ENCODE measurements around the gene LIN37. TPM values are rescaled to one million over a fixed set of nuclear protein-coding genes. Genes with fewer than 3 reads are reported as not detected.

The LIN37 gene
- total and polyA plus RNA-seq, 2 experiments from 2014 or later: 4.3 to 6.8 TPM

DNA sequence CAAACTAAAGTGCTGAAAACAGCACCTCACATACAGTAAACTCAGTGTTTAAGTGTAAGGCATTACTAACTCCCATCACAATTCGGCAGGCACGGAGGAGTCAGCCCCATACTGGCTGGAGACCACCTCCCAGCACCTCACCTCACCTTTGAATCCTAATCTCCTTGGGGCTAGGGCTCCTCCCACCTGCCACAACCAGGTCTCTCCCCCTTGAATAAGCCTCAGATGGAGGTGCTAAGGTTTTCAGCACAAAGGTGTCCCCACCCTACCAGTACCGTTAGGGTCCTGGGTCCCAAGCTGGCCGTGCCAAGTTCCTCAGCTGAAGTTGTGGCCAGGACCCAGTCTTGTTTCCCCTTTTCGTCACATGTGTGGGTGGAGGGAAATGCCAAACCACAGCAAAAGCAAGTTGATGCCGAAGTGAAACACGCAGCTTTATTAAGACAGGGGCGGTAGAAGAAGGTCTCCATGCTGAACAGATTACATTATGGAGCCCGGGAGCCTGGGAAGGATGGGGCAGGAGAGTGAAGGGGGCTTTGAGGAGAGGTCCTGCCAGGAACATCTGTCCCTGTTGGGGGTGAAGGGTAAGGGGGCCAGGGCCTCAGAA lies 6.2 kb upstream of the LIN37 start, which contains the start of gene IGFLR1:
Gene IGFLR1, minus strand, starts transcription at position 332 of the 604 bp plus-strand sequence. CDS start 1,272 bp downstream, outside the sequence.
- no peak for ATAC-seq
- Histone ChIP-seq H3K79me2 (replicated peaks; ENCODE audit: insufficient read depth) (peaks cover 14% of the 10 kb centered on the region), H3K27ac (ENCODE audit: low read depth) (peak within 1 kb of the TSS; percentile 96; the same call in 1 of the 2 replicates), H3K4me3 (peak within 1 kb of the TSS; percentile 96), H3K4me1 (ENCODE audit: insufficient read depth) (peaks cover 14% of the 10 kb centered on the region; the same call in 1 of the 2 replicates), H3K27me3 (ENCODE audit: insufficient read depth) (no peaks in the 10 kb centered on the region), H3F3A (replicated peaks; ENCODE audit: low read depth) (peaks cover 10% of the 10 kb centered on the region), H3K36me3 (ENCODE audit: insufficient read depth) (peaks cover under 1% of the 10 kb centered on the region; the same call in 1 of the 2 replicates), H3K4me2 (peak within 1 kb of the TSS; percentile 91), H4K20me1 (replicated peaks; ENCODE audit: insufficient read depth) (no peaks in the 10 kb centered on the region), H2AFZ (no peak within 1 kb of the TSS), H3K9me2 (ENCODE audit: insufficient read depth) (no peaks in the 10 kb centered on the region)
- no peaks in the 10 kb centered on the region; the same call in 2 of the 3 replicates for H3K9me3 Mint-ChIP-seq
- TF ChIP-seq, protein P1, sequence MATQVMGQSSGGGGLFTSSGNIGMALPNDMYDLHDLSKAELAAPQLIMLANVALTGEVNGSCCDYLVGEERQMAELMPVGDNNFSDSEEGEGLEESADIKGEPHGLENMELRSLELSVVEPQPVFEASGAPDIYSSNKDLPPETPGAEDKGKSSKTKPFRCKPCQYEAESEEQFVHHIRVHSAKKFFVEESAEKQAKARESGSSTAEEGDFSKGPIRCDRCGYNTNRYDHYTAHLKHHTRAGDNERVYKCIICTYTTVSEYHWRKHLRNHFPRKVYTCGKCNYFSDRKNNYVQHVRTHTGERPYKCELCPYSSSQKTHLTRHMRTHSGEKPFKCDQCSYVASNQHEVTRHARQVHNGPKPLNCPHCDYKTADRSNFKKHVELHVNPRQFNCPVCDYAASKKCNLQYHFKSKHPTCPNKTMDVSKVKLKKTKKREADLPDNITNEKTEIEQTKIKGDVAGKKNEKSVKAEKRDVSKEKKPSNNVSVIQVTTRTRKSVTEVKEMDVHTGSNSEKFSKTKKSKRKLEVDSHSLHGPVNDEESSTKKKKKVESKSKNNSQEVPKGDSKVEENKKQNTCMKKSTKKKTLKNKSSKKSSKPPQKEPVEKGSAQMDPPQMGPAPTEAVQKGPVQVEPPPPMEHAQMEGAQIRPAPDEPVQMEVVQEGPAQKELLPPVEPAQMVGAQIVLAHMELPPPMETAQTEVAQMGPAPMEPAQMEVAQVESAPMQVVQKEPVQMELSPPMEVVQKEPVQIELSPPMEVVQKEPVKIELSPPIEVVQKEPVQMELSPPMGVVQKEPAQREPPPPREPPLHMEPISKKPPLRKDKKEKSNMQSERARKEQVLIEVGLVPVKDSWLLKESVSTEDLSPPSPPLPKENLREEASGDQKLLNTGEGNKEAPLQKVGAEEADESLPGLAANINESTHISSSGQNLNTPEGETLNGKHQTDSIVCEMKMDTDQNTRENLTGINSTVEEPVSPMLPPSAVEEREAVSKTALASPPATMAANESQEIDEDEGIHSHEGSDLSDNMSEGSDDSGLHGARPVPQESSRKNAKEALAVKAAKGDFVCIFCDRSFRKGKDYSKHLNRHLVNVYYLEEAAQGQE (IDR thresholded peaks at IDR 0.05; ENCODE audit: unreplicated experiment): no peak
- TF ChIP-seq, protein P2, sequence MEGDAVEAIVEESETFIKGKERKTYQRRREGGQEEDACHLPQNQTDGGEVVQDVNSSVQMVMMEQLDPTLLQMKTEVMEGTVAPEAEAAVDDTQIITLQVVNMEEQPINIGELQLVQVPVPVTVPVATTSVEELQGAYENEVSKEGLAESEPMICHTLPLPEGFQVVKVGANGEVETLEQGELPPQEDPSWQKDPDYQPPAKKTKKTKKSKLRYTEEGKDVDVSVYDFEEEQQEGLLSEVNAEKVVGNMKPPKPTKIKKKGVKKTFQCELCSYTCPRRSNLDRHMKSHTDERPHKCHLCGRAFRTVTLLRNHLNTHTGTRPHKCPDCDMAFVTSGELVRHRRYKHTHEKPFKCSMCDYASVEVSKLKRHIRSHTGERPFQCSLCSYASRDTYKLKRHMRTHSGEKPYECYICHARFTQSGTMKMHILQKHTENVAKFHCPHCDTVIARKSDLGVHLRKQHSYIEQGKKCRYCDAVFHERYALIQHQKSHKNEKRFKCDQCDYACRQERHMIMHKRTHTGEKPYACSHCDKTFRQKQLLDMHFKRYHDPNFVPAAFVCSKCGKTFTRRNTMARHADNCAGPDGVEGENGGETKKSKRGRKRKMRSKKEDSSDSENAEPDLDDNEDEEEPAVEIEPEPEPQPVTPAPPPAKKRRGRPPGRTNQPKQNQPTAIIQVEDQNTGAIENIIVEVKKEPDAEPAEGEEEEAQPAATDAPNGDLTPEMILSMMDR (conservative IDR thresholded peaks at IDR 0.05; ENCODE audit: low read depth in 2 of 2): no peak
- TF ChIP-seq, protein P3, sequence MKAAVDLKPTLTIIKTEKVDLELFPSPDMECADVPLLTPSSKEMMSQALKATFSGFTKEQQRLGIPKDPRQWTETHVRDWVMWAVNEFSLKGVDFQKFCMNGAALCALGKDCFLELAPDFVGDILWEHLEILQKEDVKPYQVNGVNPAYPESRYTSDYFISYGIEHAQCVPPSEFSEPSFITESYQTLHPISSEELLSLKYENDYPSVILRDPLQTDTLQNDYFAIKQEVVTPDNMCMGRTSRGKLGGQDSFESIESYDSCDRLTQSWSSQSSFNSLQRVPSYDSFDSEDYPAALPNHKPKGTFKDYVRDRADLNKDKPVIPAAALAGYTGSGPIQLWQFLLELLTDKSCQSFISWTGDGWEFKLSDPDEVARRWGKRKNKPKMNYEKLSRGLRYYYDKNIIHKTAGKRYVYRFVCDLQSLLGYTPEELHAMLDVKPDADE (IDR thresholded peaks at IDR 0.05): no peak
- TF ChIP-seq POLR2AphosphoS5 (IDR thresholded peaks at IDR 0.05; ENCODE audit: low read depth): no peak
- TF ChIP-seq ZNF331 (CRISPR knock-in tag; IDR thresholded peaks at IDR 0.05; ENCODE audit: low read depth): no peak
- H3K36me3 Mint-ChIP-seq (ENCODE audit: low read depth): peaks cover 22% of the 10 kb centered on the region
- H3K4me3 Mint-ChIP-seq: peak within 1 kb of the TSS; percentile 83
- H3K27me3 Mint-ChIP-seq (ENCODE audit: insufficient read depth, low read depth, poor library complexity): peaks cover 5% of the 10 kb centered on the region
- peak within 1 kb of the TSS; percentile 51; the same call in 1 of the 2 replicates for H3K27ac Mint-ChIP-seq
- H3K4me1 Mint-ChIP-seq: peaks cover 19% of the 10 kb centered on the region
- DNase-seq (ENCODE audit: low spot score): no peak

All from GM23338 (cell line).